ENCODE data around the gene TSC2. TPM values are rescaled to one million over a fixed set of nuclear protein-coding genes. Genes with fewer than 3 reads are reported as not detected.
"Not testable (repeated sequence)": the region's sequence is repeated elsewhere in the genome, so short reads cannot be mapped to it uniquely, and the experiment has no call there.

TSC2 gene
- total RNA-seq, 1 donor, result 71.1 TPM

DNA sequence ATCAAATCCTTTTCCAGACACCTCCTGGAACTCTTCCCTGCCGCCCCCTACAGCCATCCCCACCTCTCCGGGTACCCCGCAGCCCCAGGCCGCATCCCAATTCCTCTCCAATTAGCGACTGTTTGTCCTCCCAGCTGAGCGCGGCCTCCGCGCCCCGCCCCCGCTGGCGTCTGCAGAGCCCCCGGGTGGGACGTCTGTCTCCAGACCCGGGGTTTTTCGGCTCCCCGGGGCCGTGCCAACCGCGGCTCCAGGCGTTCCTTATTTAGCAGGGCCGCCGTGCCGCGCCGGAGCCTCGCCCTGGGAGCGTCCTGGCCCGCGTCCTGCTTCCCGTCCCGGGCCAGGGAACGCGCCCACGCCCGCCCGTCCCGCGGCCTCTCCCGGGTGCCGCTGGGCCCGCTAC lies 87.3 kb downstream of the TSC2 start:
- DNase-seq (ENCODE audit: low read depth in 2 of 3, low spot score in 2 of 3), result not testable (repeated sequence)

DNA sequence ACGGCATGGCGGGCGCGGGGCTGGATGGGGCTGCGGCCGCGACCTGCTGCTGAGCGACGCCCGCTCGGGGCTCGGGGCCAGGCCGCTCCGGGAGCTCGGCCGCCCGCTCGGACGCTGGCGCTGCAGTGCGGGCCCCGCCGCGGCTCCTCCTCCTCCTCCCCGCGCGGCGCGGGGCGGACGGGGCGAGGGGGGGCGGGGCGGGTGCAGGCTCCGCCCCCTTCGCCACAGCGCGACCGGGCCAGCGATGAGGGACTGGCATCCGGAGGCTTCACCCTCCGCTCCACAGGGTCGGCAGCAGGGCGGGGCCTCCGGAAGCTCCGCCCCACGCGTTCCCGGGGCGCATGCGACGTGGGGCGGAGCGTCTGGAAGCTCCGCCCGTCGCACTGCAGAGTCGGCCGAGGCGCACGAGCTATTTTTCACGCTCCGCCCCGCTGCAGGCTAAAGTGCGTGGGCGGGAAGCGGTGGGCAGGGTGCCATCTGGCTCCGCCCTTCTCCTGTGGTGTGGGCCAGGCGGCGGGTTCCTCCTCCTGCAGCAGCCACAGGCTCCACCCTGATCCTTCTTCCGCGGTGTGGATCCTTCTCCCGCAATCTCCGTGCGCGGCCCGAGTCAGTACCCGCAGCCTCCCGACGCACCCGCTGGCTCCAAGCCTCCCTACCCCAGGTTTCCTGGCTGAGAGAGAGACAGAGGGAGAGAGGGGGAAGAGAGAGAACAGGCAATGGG lies 88.1 kb downstream of the TSC2 start, which contains the start of gene PKD1:
Gene PKD1 (minus strand): TSS at position 129 of the 721 bp plus-strand sequence. CDS start 209 bp downstream, outside the sequence.
- DNase-seq (ENCODE audit: low read depth in 2 of 3, low spot score in 2 of 3), result peak; percentile 89 to 93 (median 92)

Small RNAs within 50 kb of the gene (small RNA-seq; reads per million reads assigned to genes)
- not detected for gene MIR1225
- gene MIR3180-5, result not detected
- gene MIR4516, result not detected
- gene RF00019, result not detected
- gene RN7SL219P, result not detected

Other genes starting within 250 kb of the TSC2 start
- 46.6 TPM for gene HAGH, start 221.2 kb upstream of the TSC2 start, total RNA-seq
- gene FAHD1, start 220.8 kb upstream of the TSC2 start, total RNA-seq, result 46.6 TPM
- 0.54 TPM for gene MEIOB, start 175.8 kb upstream of the TSC2 start, total RNA-seq
- gene HS3ST6, start 129.6 kb upstream of the TSC2 start, total RNA-seq, result not detected
- gene MSRB1, start 104.8 kb upstream of the TSC2 start, total RNA-seq, result 40.1 TPM
- not detected for gene RPL3L, start 93.3 kb upstream of the TSC2 start, total RNA-seq
- 138 TPM for gene NDUFB10, start 88.4 kb upstream of the TSC2 start, total RNA-seq
- 14,735 TPM for gene RPS2, start 83.2 kb upstream of the TSC2 start, total RNA-seq
- 0.54 TPM for gene RNF151, start 81.1 kb upstream of the TSC2 start, total RNA-seq
- gene TBL3, start 75.9 kb upstream of the TSC2 start, total RNA-seq, result 62.7 TPM
- not detected for gene NOXO1, start 66.5 kb upstream of the TSC2 start, total RNA-seq
- gene GFER, start 63.8 kb upstream of the TSC2 start, total RNA-seq, result 14.5 TPM
- 4.3 TPM for gene SYNGR3, start 58.0 kb upstream of the TSC2 start, total RNA-seq
- 34.7 TPM for gene ZNF598, start 38.2 kb upstream of the TSC2 start, total RNA-seq
- 3.8 TPM for gene NPW, start 28.2 kb upstream of the TSC2 start, total RNA-seq
- gene NHERF2, start 21.1 kb upstream of the TSC2 start, total RNA-seq, result 8.6 TPM
- 73.2 TPM for gene NTHL1, start 151 bp upstream of the TSC2 start, total RNA-seq
- gene PKD1, start 87.9 kb downstream of the TSC2 start, total RNA-seq, result 125 TPM
- gene RAB26, start 100.6 kb downstream of the TSC2 start, total RNA-seq, result 0.27 TPM
- gene TRAF7, start 107.8 kb downstream of the TSC2 start, total RNA-seq, result 90.5 TPM
- gene CASKIN1, start 148.6 kb downstream of the TSC2 start, total RNA-seq, result under 0.01 TPM
- 87.5 TPM for gene MLST8, start 157.5 kb downstream of the TSC2 start, total RNA-seq
- 1.3 TPM for gene BRICD5, start 162.9 kb downstream of the TSC2 start, total RNA-seq
- gene PGP, start 166.9 kb downstream of the TSC2 start, total RNA-seq, result 12.9 TPM
- 52.0 TPM for gene E4F1, start 175.6 kb downstream of the TSC2 start, total RNA-seq
- 0.54 TPM for gene DNASE1L2, start 188.5 kb downstream of the TSC2 start, total RNA-seq
- gene ECI1, start 203.6 kb downstream of the TSC2 start, total RNA-seq, result 53.9 TPM
- gene RNPS1, start 220.1 kb downstream of the TSC2 start, total RNA-seq, result 144 TPM